Putamen (tissue), 1 donor: ENCODE data around the gene RABGAP1L.
A peak's percentile ranks its signal among the peaks of the same experiment; 100 is the strongest.
"Not testable (repeated sequence)": the region's sequence is repeated elsewhere in the genome, so short reads cannot be mapped to it uniquely, and the experiment has no call there.

ENCODE experiments used
- DNase-seq: peaks from one replicate; pipeline ENCODE4 v3.0.0-alpha.2; 2016; ENCODE audit warnings: low spot score

Gene RABGAP1L

GRCh38 chr1:174809755-174810280, 650.5 kb downstream of the RABGAP1L start:
- no peak for DNase-seq

GRCh38 chr1:174812016-174812415, 652.7 kb downstream of the RABGAP1L start:
- no peak for DNase-seq

DNA sequence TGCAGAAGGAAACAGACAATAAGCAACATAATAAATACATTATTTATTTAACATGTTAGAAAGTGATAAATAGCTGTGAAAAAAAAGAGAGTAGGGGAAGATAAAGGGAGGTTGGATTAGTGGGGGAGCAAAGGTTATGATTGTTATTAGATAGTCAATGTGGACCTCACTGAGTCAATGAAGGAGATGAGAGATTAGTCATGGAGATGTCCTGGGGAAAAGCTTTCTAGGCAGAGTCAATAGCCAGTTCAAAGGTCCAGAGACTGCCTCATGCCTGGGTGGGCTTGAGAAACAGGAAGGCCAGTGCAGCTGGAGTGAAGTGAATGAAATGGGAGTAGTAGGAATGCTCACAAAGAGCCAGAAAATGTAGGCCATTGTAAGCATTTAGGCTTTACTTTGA, 653.3 kb downstream of the RABGAP1L start:
- DNase-seq, result no peak

GRCh38 chr1:174815036-174815435, 655.7 kb downstream of the RABGAP1L start:
- DNase-seq, result peak; percentile 45

- no peak for DNase-seq
These were observed 656.2 kb downstream of the RABGAP1L start for GRCh38 chr1:174815474-174815908.

GRCh38 chr1:174816621-174817020, 657.3 kb downstream of the RABGAP1L start:
- not testable (repeated sequence) for DNase-seq

- no peak for DNase-seq
These were observed 658.8 kb downstream of the RABGAP1L start for GRCh38 chr1:174818014-174818616.

DNA sequence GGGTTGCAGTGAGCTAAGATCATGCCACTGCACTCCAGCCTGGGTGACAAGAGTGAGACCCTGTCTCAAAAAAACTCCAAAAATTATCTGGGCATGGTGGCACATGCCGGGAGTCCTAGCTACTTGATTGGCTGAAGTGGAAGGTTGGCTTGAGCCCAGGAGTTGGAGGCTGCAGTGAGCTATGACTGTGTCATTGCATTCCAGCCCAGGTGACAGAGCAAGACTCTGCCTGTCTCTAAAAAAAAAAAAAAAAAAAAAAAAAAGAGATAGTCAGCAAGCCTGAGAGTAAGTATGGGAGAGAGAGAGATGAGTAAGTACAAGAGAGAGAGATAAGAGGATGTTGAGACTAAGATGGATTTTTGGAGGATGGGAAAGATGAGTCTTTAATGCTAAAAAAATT, 659.6 kb downstream of the RABGAP1L start:
- no peak for DNase-seq

GRCh38 chr1:174819596-174819995, 660.3 kb downstream of the RABGAP1L start:
- no peak for DNase-seq

- no peak for DNase-seq
These were observed 665.8 kb downstream of the RABGAP1L start for GRCh38 chr1:174825127-174825526.

- no peak for DNase-seq
These were observed 666.5 kb downstream of the RABGAP1L start for GRCh38 chr1:174825806-174826205.

- no peak for DNase-seq
These were observed 668.9 kb downstream of the RABGAP1L start for GRCh38 chr1:174828264-174828663.

DNA sequence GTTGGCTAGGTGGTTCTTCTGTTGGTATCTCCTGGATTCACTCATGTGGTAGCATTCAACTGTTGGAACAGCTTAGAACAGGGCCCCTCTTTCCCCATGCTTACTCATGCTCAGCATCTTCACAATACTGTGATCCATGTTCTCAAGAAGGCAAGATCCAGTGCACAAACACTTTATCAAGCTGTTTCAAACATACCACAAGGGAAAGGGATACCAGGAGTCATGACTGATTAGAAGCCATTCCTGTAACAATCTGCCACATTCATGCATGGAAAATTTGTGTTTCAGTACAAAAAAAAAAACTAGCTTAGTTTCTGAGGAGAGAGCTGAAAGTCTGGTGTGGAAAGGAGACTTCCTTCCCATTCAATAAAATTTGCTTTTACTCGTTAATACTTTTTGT, 670.7 kb downstream of the RABGAP1L start:
- no peak for DNase-seq

- DNase-seq, result no peak
These were observed 677.2 kb downstream of the RABGAP1L start for GRCh38 chr1:174836543-174836942.

GRCh38 chr1:174837386-174837785, 678.1 kb downstream of the RABGAP1L start:
- no peak for DNase-seq

DNA sequence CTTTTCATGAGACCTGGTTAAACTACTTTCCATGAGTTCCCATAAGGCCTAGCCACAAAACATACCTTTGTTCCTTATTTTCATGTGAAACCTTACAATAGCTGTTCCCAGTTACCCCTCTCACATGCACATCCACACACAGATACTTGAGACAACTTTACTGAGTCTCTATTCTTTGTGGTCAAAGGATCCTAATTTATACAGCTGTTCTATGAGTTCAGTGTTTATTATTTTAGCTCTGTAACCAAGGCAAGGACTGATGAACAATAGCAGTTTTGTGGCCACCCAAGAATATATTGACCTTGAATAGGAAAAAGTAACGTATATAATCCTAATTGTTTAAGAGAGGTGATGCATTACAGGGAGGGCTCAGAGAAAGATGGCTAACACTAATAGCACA, 679.9 kb downstream of the RABGAP1L start:
- no peak for DNase-seq

GRCh38 chr1:174841747-174842146, 682.4 kb downstream of the RABGAP1L start:
- DNase-seq, result no peak

DNA sequence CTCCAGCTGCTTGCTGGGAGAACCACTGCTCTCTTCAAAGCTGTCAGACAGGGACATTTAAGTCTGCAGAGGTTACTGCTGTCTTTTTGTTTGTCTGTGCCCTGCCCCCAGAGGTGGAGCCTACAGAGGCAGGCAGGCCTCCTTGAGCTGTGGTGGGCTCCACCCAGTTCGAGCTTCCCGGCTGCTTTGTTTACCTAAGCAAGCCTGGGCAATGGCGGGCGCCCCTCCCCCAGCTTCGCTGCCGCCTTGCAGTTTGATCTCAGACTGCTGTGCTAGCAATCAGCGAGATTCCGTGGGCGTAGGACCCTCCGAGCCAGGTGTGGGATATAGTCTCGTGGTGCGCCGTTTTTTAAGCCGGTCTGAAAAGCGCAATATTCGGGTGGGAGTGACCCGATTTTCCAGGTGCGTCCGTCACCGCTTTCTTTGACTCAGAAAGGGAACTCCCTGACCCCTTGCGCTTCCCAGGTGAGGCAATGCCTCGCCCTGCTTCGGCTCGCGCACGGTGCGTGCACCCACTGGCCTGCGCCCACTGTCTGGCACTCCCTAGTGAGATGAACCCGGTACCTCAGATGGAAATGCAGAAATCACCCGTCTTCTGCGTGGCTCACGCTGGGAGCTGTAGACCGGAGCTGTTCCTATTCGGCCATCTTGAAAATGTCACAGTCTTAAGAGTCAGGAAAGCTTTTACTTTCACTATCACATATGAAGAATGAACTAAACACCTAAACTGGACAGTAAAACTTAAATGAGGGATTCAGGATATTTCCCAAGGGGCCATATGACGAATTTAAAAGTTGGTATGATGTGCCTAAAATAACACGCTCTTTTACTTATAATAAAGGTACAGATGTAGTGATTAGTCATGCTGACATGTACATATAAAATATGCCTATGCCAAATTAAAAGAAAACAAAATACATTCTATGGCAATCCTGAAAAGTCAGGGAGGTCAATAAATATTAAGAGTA, 689.6 kb downstream of the RABGAP1L start:
- not testable (repeated sequence) for DNase-seq

DNA sequence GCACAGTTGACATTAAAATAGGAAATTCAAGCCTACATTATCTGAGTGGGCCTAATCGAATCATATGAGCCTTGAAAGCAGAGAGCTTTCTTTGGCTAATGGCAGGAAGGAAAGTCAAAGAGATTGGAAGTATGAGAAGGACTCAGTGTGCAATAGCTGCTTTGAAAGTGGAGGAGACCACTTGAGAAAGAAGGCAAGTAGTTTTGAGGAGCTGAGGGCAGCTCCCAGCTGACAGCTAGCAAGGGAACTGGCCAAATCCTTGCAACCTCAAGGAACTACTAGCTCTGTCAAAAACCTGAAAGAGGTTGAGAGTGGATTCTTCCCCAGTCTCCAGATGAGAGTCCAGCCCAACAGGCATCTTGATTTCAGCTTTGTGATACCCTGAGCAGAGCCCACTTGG, 691.4 kb downstream of the RABGAP1L start:
- no peak for DNase-seq

DNA sequence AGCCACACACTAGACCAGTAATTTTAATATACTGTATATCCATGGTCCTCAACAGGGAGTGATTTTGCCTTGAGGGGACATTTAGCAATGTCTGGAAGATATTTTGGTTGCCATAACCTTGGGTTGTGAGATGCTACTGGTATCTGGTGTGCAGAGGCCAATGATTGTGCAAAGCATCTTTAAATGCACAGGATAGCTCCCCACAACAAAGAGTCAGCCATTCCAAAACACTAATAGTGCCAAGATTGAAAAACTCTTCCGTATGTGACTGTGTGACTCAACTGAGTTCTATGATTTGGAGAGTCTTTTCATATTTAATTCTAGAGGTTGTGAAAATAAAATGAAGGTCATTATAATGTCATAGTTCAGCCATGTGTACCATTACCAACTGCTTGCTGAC, 699.0 kb downstream of the RABGAP1L start:
- DNase-seq, result no peak

DNA sequence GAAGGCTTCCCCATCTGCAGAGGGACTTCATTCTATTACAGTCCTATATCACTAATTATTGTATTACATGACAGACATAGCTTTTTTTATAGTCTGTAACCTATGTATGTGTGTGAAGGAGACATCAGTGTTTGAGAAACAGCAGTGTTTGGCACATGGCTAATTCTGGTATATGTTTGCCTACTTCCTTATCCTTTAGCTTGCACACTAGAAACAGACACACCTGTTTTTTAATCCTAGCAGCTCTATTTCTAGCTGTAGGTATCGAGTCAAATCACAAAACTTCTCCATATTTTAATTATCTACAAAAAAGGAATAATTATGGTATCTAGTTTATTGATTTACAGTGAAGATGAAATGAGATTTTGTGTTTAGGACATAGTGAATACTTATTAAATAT, 711.0 kb downstream of the RABGAP1L start:
- DNase-seq, result no peak

DNA sequence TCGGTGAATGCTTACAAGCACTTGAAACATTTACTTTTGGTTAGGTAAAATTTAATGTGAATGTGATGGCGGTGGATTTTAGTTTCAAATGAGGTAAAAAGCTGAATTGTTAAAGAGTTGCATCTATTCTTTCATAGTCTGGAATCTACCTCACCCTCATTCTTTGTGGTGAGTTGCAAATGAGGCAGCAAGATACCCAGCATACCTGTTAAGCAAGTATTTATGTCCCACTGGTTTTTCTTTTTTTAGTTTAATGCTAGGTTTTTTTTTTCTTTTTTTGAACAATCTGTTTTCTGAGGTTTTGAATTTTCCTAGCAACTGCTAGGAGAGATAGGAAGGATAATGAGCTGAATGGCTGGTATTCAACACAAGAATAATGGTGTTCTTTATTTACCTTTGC, 712.6 kb downstream of the RABGAP1L start:
- no peak for DNase-seq

GRCh38 chr1:174872615-174873058, 713.3 kb downstream of the RABGAP1L start:
- no peak for DNase-seq
